Mononuclear cell (primary cell): Measurements from ENCODE around the gene MTOR. TPM values are rescaled to one million over a fixed set of nuclear protein-coding genes. Genes with fewer than 3 reads are reported as not detected.
"Not testable (repeated sequence)": the region's sequence is repeated elsewhere in the genome, so short reads cannot be mapped to it uniquely, and the experiment has no call there.

Experiments used
- H3K27me3 ChIP-seq: 2 replicates; pipeline ENCODE4 v1.6.0; 2011; ENCODE audit warnings: low read length, control low read depth; ENCODE audit not compliant: insufficient read depth
- H3K4me1 ChIP-seq: 2 replicates; pipeline ENCODE4 v1.5.1; 2011; ENCODE audit warnings: mild to moderate bottlenecking, low read length, control low read depth; ENCODE audit not compliant: insufficient read depth
- H3K4me3 ChIP-seq: 2 replicates; pipeline ENCODE4 v1.5.1; 2011; ENCODE audit warnings: mild to moderate bottlenecking, low read length, moderate library complexity
- H3K9me3 ChIP-seq: 2 replicates; pipeline ENCODE4 v1.5.1; 2011; ENCODE audit warnings: low read depth, mild to moderate bottlenecking, control low read depth, low read length
- total RNA-seq: library from RNA; depleted of rRNA; stranded (reverse); fragments of >200 nt; gene quantifications from one replicate; pipeline ENCODE4 v1.2.3, GENCODE V29; 2012

Gene MTOR
- total RNA-seq, 1 donor = 21.9 TPM

DNA sequence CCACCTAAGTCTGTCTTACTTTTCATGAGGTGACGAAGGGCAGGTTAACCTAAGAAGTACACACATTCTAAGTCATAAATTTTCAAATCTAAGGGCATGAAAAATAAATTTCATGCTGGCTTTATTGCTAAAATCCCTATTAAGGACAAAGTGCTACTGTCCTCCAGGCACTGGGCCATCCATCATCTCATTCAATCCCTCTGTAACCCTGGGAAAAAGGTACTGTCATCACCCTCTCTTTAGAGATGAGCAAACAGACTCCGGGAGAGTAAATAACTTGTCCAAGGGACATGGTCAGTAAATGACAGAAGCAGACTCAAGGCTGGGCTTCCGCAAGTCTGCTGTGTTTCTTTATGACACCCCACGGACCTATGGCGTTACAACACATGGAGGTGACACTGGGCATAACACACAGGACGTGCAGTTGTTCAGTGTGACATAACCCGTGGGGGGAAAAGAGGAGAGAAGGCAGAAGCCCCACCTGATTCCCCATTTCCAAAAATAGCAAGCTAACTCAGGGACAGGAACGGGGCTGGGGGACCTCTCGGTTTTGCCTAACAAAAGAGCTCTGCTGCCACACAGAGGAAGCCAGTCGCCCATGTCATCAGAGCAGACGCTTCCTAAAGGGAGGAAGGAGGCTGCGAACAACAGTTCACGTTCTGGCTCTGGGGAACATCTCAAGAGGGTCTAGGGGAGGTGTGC is 190.0 kb downstream of the MTOR start:
- no peaks in the 10 kb centered on the region for H3K4me1 ChIP-seq
- no peaks in the 10 kb centered on the region for H3K9me3 ChIP-seq
- no peaks in the 10 kb centered on the region for H3K27me3 ChIP-seq
- H3K4me3 ChIP-seq = no peak overlapping the region

DNA sequence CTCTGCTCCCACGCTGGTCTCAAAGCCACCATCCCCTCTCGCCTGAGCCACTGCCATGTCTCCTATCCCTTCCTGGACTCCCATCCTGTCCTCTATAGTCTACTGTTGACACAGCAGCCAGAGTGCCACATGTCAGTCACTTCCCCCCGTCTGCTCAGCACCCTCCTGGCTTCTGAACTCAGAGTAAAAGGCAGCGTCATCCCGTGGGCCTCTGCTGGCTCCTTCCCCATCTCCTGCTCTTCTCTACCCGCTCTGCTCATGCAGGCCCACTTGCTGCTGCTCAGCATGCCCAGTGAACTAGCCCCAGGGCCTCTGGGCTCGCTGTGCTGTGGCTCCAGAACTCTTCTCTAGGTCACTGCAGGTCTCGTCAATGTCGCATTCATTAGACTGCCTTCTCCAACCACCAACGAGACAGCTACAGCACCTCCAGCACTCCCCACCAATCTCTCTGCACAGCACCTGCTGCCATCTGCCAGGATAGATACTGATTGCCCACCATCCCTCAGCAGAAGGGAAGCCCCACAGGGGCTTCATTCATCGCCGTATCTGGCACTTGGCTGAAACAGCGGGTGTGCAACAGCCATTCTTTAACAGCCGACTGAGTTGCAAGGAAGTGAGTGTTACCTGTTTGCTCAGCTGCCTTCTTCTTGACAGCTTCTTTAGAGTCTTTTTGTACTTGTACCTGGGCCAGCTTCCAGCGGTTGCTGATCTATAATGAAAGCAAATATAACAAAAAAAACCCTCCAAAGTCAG is 190.7 kb downstream of the MTOR start:
- H3K4me3 ChIP-seq = no peak overlapping the region
- H3K4me1 ChIP-seq = no peaks in the 10 kb centered on the region
- H3K27me3 ChIP-seq = no peaks in the 10 kb centered on the region
- H3K9me3 ChIP-seq = no peaks in the 10 kb centered on the region

GRCh38 chr1:11070876-11071275 is 191.5 kb downstream of the MTOR start:
- no peaks in the 10 kb centered on the region for H3K27me3 ChIP-seq
- H3K4me3 ChIP-seq = no peak overlapping the region
- no peaks in the 10 kb centered on the region for H3K9me3 ChIP-seq
- H3K4me1 ChIP-seq = no peaks in the 10 kb centered on the region

GRCh38 chr1:11068600-11069473 is 193.5 kb downstream of the MTOR start:
- no peaks in the 10 kb centered on the region for H3K9me3 ChIP-seq
- no peaks in the 10 kb centered on the region for H3K27me3 ChIP-seq
- H3K4me3 ChIP-seq = no peak overlapping the region
- no peaks in the 10 kb centered on the region for H3K4me1 ChIP-seq

DNA sequence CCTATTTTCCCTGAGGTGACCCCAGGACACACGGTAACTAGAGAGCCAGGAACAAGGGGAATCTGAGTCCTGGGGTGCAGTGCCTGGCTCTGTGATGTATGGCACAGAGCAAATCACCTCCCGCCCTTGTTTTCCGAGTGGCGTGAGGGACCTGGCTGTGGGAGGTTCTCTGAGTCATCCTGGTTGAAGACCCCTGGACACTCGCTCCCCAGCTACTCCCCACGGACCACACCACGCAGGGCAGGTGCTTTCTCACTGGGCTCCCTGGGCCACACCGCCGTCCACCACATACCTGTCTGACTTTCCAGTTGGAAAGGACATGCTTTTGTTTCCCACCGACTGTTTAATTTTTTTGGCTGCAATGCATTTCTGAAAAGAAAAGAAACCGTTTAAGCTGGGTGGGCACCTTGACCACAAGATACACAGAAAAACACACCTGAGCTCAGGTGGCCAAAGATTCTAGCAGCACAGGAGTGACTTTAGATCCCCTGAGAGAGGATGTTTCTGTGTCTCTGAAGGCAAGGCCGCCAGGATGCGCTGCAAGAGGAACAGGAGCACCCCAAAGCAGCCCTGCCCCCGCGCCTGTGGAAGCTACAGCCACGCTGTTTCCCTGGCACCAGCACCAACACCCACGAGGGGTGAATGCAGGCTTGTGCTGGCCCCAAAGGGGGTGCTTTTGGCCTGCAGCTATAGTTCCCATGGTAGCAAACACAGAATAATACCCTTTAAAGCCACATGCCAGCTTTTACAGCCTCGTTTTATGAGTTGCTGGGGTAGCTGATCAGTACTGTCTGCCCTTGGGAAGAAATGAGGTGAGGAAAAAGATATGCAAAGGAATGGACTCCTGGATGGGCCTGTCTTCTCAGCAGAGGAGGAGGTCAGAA is 194.4 kb downstream of the MTOR start:
- Histone ChIP-seq H3K4me1 (no peaks in the 10 kb centered on the region), H3K27me3 (no peaks in the 10 kb centered on the region), H3K9me3 (no peaks in the 10 kb centered on the region), H3K4me3 (no peak overlapping the region)

DNA sequence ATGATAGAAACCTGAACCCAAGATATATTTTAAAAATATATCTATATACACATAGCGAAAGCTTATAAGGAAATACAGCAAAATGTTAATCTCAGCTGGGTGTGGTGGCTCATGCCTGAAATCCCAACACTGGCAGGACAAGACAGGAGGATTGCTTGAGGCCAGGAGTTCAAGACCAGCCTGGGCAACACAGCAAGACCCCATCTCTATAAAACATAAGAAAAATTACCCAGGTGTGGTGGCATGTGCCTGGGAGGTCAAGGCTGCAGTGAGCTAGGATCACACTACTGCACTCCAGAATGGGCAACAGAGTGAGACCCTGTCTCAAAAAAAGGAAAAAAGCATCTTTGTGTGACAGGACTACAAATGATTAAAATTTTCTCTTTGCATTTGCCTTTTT is 196.6 kb downstream of the MTOR start:
- H3K9me3 ChIP-seq = no peaks in the 10 kb centered on the region

DNA sequence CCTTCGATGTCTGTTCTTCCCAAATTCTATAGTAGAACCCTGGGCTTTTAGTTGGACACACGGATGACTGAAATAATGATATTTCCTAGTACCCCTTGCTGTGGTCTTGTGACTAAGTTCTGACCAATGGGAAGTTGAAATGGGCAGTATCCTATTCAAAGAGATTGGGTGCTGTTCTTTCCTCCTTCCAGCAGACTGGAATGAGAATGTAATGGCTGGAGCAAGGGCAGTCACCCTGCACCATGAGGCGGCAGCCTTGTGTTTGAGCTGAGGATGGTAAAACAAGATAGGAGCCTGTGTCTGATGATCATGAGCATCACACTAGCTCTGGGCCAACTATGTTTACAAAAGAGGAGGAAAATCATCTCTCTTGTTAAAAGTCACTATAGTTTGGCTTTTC is 197.4 kb downstream of the MTOR start:
- no peaks in the 10 kb centered on the region for H3K9me3 ChIP-seq

More for the DNA sequence above, 196.6 kb downstream of the MTOR start:
- Histone ChIP-seq H3K27me3 (no peaks in the 10 kb centered on the region), H3K4me3 (no peak overlapping the region), H3K4me1 (peaks cover 12% of the 10 kb centered on the region)

DNA sequence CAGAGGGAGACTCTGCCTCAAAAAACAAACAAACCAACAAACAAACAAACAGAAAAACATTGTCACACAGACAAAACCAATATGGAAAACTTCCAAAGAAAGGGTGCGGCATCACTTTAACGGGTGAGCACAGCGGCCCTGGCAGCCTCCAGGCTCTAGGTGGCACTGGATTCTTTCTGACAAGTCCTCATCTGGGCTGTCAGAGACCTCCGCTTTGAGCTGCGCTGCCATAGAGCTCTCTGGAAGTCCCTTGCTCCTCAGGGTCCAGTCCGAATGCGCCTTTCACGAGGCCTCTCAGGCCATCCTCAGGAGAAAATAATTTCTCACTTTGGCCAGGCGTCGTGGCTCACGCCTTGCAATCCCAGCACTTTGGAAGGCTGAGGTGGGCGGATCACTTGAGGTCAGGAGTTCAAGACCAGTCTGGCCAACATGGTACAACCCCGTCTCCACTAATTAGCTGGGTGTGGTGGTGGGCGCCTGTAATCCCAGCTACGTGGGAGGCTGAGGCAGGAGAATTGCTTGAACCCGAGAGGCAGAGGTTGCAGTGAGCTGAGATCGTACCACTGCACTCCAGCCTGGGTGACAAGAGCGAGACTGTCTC is 198.3 kb downstream of the MTOR start:
- peaks cover 22% of the 10 kb centered on the region for H3K4me1 ChIP-seq
- not testable (repeated sequence) for H3K4me3 ChIP-seq, H3K9me3 ChIP-seq, H3K27me3 ChIP-seq

More for the DNA sequence above, 197.4 kb downstream of the MTOR start:
- Histone ChIP-seq H3K4me1 (peaks cover 18% of the 10 kb centered on the region), H3K4me3 (no peak overlapping the region), H3K27me3 (no peaks in the 10 kb centered on the region)

DNA sequence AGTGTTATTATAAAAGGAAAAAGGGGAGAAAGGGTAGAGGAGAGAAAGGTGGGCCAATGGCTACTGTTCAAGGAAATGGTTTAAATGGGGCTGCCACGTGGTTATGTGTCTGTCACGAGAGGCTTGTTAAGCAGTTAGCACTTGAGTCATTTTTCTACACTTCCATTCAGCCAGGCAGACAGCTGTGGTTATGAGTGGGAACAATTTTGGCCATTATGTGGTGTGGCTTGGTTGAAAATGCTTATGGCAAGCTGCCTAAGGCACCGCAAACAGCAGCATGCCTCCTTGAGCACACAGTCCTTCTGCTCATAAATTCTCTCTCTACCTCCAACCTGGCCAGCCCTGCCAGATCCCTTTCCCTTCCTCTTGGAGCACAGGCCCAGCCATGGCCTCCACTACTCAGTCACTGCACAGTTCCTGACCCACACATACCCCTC is 199.4 kb downstream of the MTOR start:
- no peaks in the 10 kb centered on the region for H3K27me3 ChIP-seq
- H3K4me1 ChIP-seq = peaks cover 29% of the 10 kb centered on the region
- H3K4me3 ChIP-seq = no peak overlapping the region
- no peaks in the 10 kb centered on the region for H3K9me3 ChIP-seq

DNA sequence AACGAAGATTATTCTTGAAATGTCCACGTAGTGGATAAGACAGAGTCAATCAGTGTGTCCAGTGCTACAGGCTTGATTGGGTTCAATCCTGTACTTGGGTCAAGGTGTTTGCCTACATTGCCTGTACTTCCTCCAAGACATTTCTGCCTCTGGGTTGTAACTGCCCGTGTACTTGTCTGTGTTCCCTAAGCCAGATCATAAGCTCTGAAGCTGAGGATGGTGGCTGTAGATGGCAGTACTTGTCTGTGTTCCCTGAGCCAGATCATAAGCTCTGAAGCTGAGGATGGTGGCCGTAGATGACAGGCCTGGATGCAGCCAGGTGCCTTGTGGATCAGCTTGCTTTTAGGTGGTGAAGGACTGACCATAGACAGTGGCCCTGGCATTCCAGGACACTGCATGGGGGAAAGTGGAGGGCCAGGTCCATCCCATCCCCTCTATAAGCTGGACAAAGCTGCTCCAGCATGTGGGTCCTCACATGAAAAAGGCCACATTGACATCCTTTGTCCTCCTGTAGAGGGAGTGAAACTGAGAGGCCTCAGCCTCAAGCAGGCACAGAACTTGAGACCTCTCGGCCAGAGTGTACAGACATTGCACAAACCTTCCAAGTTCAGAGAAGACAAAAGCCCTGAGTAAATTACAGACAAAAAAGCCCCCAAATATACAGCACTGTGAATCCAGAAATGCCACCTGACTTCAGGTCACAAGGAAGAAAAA is 200.5 kb downstream of the MTOR start:
- no peak overlapping the region for H3K4me3 ChIP-seq
- peaks cover 29% of the 10 kb centered on the region for H3K4me1 ChIP-seq

GRCh38 chr1:11059968-11060830 is 202.2 kb downstream of the MTOR start, which contains the start of gene SRM:
TSS of gene SRM (minus strand) at chr1:11060018. CDS start at chr1:11059943, 75 bp downstream.
- H3K4me1 ChIP-seq = peaks cover 29% of the 10 kb centered on the region
- no peaks in the 10 kb centered on the region for H3K27me3 ChIP-seq
- no peaks in the 10 kb centered on the region for H3K9me3 ChIP-seq
- H3K4me3 ChIP-seq = peak within 1 kb of the TSS; percentile 73

More for the DNA sequence above, 200.5 kb downstream of the MTOR start:
- Histone ChIP-seq H3K27me3 (no peaks in the 10 kb centered on the region), H3K9me3 (no peaks in the 10 kb centered on the region)

DNA sequence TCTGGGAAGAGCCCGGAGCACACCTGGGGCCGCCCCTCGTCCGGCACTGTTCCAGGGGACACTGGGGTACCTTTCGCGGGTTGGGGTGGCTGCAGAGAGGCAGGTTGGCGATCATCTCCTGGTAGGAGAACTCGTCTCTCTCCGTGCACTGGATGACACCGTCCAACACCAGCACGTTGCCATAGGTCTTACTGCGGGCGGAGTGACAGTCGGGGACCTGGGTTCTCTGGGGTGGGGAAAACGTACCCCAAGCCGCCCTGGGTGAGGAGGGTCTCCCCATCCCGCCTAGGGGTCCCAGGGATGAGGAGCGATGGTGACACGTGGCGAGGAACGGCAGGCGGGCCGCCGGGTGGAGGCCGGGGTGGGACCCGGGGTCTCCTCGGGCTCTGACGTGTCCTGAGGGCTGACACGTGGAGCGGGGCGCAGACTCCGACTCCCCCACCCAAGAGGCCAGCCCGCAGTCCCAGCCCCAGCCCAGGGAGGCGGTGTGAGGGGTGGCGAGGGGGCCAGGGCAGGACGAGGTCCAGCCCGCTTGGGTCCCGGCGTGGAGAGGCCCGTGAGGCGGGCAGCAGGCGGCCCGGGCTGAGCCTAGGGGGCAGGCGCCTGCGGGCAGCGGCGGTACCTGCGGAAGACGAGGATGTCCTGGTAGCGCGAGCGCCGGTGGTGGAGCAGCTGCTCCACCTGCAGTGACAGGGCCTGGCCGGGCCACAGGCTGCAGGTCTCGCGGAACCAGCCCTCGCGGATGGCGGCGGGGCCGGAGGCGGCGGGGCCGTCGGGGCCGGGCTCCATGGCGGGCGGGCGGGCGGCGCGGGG is 203.0 kb downstream of the MTOR start:
- no peaks in the 10 kb centered on the region for H3K9me3 ChIP-seq
- H3K4me3 ChIP-seq = peak overlapping the region; percentile 55
- H3K4me1 ChIP-seq = peaks cover 29% of the 10 kb centered on the region
- no peaks in the 10 kb centered on the region for H3K27me3 ChIP-seq
